Motor neuron (in vitro differentiated cells): ENCODE measurements around the gene SDK1. TPM values are rescaled to one million over a fixed set of nuclear protein-coding genes. Genes with fewer than 3 reads are reported as not detected.
"Not testable (repeated sequence)": the region's sequence is repeated elsewhere in the genome, so short reads cannot be mapped to it uniquely, and the experiment has no call there.

ENCODE experiments used
- ATAC-seq, 8 experiments: fragments of 200-7000 bp; cut with Tn5 transposase; replicated peaks in 6 of 8; 2 replicates each; pipeline ENCODE4 v1.8.0; 2021; ENCODE audit warnings: mild to moderate bottlenecking in 8 of 8, moderate library complexity in 8 of 8
- H3K27ac ChIP-seq, 2 donors: fragments of 250-450 bp; sonication (Bioruptor Pico); 2 replicates each; pipeline ENCODE4 v1.9.0; 2021; ENCODE audit warnings: antibody characterized with exemption in 2 of 2, mild to moderate bottlenecking in 2 of 2, moderate library complexity in 1 of 2
- H3K4me1 ChIP-seq, 2 donors: fragments of 250-450 bp; sonication (Bioruptor Pico); replicated peaks in 1 of 2; 2 replicates each; pipeline ENCODE4 v1.6.1; 2021; ENCODE audit warnings: antibody characterized with exemption in 2 of 2, mild to moderate bottlenecking in 2 of 2, moderate library complexity in 1 of 2
- H3K4me3 ChIP-seq, 5 donors: fragments of 250-450 bp; sonication (Bioruptor Pico); 2 replicates each; pipeline ENCODE4 v1.9.0; 2021; ENCODE audit warnings: antibody characterized with exemption in 5 of 5, mild to moderate bottlenecking in 5 of 5, moderate library complexity in 4 of 5
- WGBS, 10 experiments: fragments of 450-650 bp; shearing (Covaris generic); methylation state at CpG; one replicate each; pipeline ENCODE4 v1.0.0; 2022; 5-methylcytosine and 5-hydroxymethylcytosine counted together
- in situ Hi-C, 9 experiments: fragments of 400-800 bp; cut with MboI; loops; one replicate each; pipeline ENCODE4 v1.15.0; 2021; ENCODE audit warnings: low sequenced_read_pairs in 9 of 9, low pct_unique_long_range_greater_than_20kb in 2 of 9; ENCODE audit not compliant: unreplicated experiment in 9 of 9
- total RNA-seq, 8 experiments: library from RNA; unstranded; fragments of 300-600 nt; gene quantifications; 2 replicates each; pipeline versions ENCODE4 v1.2.3 to v1.2.4, GENCODE V29; 2022

Gene SDK1
- total RNA-seq, 8 experiments from 2014 or later, result 0.66 to 30.6 (median 8.0) TPM

DNA sequence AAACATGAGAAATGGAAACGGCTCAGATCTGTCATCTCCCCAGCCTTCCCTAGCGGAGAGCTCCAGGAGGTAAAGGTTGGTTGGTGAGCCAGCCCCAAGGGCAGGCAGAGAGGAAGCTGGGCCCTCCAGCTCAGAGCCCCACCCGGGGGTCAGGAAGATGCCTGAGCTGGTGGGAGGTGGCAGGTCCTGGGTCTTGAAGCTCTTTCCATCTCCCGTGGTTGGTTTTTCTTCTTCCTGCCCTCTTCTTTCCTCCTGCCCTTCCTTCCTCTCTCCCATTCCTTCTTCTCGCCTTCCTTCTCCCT is 996.8 kb downstream of the SDK1 start:
- no peak overlapping the region for H3K4me3 ChIP-seq

DNA sequence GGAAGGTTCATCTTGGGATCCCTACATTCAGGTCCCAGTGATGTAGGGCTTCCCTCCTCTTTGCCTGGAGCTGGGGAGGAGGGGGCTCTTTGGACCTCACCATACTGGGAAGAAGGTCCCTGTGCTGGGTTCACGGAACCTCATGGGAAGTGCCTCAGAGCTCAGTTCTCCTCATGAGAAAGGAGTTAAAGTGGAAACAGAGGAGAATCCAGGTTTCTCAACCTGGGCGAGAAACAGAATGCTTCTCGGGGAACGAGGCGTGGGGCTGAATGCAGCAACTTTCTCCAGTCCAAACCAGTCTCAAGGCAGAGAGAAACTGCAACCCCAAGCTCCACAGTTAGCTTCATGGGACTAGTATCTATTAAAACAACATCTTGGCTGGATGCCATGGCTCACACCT is 998.4 kb downstream of the SDK1 start:
- Histone ChIP-seq H3K4me3 (no peak overlapping the region), H3K27ac (no peak overlapping the region), H3K4me1 (no peaks in the 10 kb centered on the region)
- 20 to 88% (median 37%) methylated on average over 1 to 5 of the region's 5 CpGs; no CpG with 5 or more reads in 7 of the 10 experiments for WGBS, 10 experiments
- no peak for ATAC-seq
- in situ Hi-C loops, result no loop called here

More for the DNA sequence above, 996.8 kb downstream of the SDK1 start:
- no peaks in the 10 kb centered on the region for H3K4me1 ChIP-seq
- no peak for ATAC-seq
- in situ Hi-C loops, result no loop called here
- H3K27ac ChIP-seq, result no peak overlapping the region
- WGBS, 10 experiments, result 0 to 86% (median 67%) methylated on average over 1 to 4 of the region's 5 CpGs; no CpG with 5 or more reads in 2 of the 10 experiments

DNA sequence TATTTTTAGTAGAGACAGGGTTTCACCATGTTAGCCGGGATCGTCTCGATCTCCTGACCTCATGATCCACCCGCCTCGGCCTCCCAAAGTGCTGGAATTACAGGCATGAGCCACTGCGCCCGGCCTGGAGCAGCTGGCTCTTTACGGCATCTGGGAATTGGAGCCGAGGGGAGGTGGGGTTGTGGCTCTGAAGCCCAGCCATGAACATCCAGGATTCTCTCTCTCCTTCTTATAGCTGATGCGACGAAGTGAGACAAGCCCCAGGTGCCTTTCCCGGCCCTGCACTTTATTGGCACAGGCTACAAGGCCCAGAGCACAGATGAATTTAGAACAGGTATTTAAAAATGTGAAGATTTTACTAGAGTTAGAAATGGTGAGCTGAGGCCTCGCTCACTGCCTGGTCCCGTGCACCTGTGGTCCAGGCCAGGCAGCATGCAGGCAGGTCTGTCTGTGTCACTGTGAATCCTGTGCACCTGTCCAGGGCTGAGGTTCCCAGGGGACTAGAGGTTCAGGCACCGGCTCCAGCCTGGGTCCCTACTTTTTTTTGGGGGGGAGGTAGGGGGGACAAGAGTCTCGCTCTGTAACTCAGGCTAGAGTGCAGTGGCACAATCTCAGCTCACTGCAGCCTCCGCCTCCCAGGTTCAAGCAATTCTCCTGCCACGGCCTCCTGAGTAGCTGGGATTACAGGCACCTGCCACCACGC is 1001.3 kb downstream of the SDK1 start:
- ATAC-seq, result no peak
- WGBS, 10 experiments, result 49 to 100% (median 85%) methylated on average over 1 to 6 of the region's 19 CpGs; no CpG with 5 or more reads in 4 of the 10 experiments
- H3K4me1 ChIP-seq, result no peaks in the 10 kb centered on the region
- H3K4me3 ChIP-seq, result no peak overlapping the region
- H3K27ac ChIP-seq, result no peak overlapping the region
- in situ Hi-C loops, result no loop called here

DNA sequence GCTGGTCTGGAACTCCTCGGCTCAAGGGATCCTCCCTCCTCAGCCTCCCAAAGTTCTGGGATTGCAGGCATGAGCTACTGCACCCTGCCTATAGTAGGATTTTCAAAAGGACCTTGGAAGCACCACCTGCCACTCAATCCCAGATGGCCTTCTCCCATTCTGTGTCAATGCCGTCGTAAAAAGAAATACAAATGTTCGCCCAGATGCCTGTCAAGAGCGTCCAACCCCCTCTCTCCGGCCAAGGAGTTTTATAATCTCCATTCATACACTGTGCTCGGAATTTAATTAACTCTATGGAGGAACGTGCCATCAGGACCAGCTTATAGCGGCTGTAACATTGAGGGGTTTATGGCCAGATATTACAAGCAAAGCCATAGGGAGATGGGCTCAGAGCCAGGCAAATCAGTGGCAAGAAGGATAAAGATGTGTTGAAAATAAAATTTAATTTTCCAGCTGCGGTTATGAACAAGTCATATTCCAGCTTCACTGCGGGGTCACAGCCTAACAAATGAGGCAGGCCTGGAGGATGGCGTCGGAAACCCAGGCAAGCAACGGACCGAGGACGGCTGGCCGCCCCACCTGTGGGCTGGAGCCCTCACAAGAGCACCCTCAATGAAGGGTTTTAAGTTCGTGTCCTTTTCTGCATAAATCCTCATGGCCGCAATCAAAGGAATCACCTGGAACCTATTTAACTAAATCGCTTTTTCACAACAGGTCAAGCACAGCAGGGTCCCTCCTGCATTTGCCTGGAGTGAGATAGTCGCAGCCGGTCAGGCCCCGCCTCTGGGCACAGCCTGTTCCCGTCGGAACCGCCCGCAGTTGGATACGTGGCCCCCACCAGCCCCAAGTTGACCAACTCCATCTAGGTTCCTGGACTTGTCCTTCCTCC is 1006.5 kb downstream of the SDK1 start:
- 0 to 79% (median 62%) methylated on average over 2 to 16 of the region's 28 CpGs; no CpG with 5 or more reads in 1 of the 10 experiments for WGBS, 10 experiments
- no peak for ATAC-seq
- in situ Hi-C loops, result no loop called here
- no peak overlapping the region for H3K4me3 ChIP-seq
- H3K4me1 ChIP-seq, result no peaks in the 10 kb centered on the region
- H3K27ac ChIP-seq, result no peak overlapping the region

DNA sequence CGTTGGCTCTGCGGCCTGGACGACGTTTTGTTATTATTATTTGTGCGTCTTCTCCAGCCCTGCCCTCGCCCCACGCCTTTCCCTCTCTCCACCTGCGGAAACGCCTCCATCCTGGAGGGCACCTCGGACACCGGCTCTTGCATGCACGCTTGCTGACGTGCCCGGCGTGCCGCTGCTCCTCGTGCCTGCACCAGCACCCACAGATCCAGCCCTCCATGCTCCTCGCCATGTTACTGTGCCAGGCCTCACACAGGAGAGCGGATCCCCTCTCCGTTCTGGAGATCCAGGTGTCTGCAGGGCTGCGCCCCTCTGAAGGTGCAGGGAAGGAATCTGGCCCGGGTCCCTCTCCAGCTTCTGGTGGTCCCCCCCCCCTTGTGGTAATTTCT is 1007.1 kb downstream of the SDK1 start:
- in situ Hi-C loops, result no loop called here
- Histone ChIP-seq H3K4me3 (no peak overlapping the region), H3K27ac (no peak overlapping the region), H3K4me1 (no peaks in the 10 kb centered on the region)
- no peak for ATAC-seq
- 20 to 95% (median 80%) methylated on average over 1 to 11 of the region's 22 CpGs; no CpG with 5 or more reads in 3 of the 10 experiments for WGBS, 10 experiments

DNA sequence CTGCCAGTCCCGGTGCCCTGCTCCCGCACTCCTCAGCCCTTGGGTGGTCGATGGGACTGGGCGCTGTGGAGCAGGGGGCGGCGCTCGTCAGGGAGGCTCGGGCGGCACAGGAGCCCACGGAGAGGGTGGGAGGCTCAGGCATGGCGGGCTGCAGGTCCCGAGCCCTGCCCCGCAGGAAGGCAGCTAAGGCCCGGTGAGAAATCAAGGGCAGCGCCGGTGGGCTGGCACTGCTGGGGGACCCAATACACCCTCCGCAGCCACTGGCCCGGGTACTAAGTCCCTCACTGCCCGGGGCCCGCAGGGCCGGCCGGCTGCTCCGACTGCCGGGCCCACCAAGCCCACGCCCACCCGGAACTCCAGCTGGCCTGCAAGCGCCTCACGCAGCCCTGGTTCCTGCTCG is 1012.9 kb downstream of the SDK1 start:
- ATAC-seq, H3K27ac ChIP-seq, H3K4me3 ChIP-seq, in situ Hi-C loops, H3K4me1 ChIP-seq: not testable (repeated sequence)
- 80% methylated on average over 3 of the region's 29 CpGs; no CpG with 5 or more reads in 9 of the 10 experiments for WGBS, 10 experiments

DNA sequence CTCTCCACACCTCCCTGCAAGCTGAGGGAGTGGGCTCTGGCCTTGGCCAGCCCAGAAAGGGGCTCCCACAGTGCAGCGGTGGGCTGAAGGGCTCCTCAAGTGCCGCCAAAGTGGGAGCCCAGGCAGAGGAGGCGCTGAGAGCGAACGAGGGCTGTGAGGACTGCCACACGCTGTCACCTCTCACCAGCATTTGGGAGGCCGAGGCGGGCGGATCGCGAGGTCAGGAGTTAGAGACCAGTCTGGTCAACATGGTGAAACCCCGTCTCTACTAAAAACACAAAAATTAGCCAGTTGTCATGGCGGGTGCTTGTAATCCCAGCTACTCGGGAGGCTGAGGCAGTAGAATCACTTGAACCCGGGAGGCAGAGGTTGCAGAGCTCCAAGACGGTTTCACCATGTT is 1013.3 kb downstream of the SDK1 start:
- H3K4me3 ChIP-seq, H3K27ac ChIP-seq, H3K4me1 ChIP-seq, ATAC-seq, in situ Hi-C loops: not testable (repeated sequence)
- WGBS, 10 experiments, result 0 to 91% (median 80%) methylated on average over 1 to 9 of the region's 16 CpGs; no CpG with 5 or more reads in 4 of the 10 experiments
